SK-N-SH treated with all-trans-retinoic acid at 6 μM for 48 hours (cell line): ENCODE measurements around the gene NXN.
"Not testable (repeated sequence)": the region's sequence is repeated elsewhere in the genome, so short reads cannot be mapped to it uniquely, and the experiment has no call there.

Source experiments
- CREB5 ChIP-seq: fragments of 250-450 bp; sonication (Bioruptor Pico); IDR thresholded peaks from 2 replicates; pipeline ENCODE4 v1.5.1; 2020; ENCODE audit warnings: low read depth, mild to moderate bottlenecking, moderate library complexity
- ESRRG ChIP-seq: fragments of 250-450 bp; sonication (Bioruptor Pico); IDR thresholded peaks from 2 replicates; pipeline ENCODE4 v1.6.1; 2021; ENCODE audit warnings: mild to moderate bottlenecking
- GLIS3 ChIP-seq: fragments of 250-450 bp; sonication (Bioruptor Pico); IDR thresholded peaks from 2 replicates; pipeline ENCODE4 v1.5.0; 2020; ENCODE audit warnings: mild to moderate bottlenecking, moderate library complexity
- ZFP3 ChIP-seq: fragments of 250-450 bp; sonication (Bioruptor Pico); IDR thresholded peaks from 2 replicates; pipeline ENCODE4 v1.5.0; 2020; ENCODE audit warnings: mild to moderate bottlenecking, moderate library complexity
- ZFP30 ChIP-seq: fragments of 450-650 bp; formaldehyde crosslinking; IDR thresholded peaks from 2 replicates; pipeline ENCODE4 v1.5.0; 2022; ENCODE audit warnings: mild to moderate bottlenecking, moderate library complexity

DNA sequence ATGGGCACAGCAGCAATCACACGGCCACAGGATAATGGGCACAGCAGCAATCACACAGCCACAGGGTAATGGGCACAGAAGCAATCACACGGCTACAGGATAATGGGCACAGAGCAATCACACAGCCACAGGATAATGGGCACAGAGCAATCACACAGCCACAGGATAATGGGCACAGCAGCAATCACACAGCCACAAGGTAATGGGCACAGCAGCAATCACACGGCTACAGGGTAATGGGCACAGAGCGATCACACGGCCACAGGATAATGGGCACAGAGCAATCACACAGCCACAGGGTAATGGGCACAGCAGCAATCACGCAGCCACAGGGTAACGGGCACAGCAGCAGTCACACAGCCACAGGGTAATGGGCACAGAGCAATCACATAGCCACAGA, 230.2 kb downstream of the NXN start:
- not testable (repeated sequence) for TF ChIP-seq ZFP3; ZFP30 (CRISPR knock-in tag); ESRRG; CREB5; GLIS3 (CRISPR knock-in tag)
